Keratinocyte (primary cell): ENCODE measurements around the gene QSOX2. TPM values are rescaled to one million over a fixed set of nuclear protein-coding genes. Genes with fewer than 3 reads are reported as not detected.

Experiments
- DNase-seq: peaks from one replicate; pipeline ENCODE4 v3.0.0-alpha.2; 2011; ENCODE audit warnings: low read depth, missing footprints, low spot score
- FAIRE-seq: peaks from 2 replicates; lab custom pipeline; 2011; peaks lifted over from hg19 to GRCh38; lab: Jason Lieb, UNC
- H2AFZ ChIP-seq: 2 replicates; pipeline ENCODE4 v1.6.0; 2012; ENCODE audit warnings: low read length, control low read depth, inconsistent platforms; ENCODE audit not compliant: control insufficient read depth
- H3K27ac ChIP-seq: 2 replicates; pipeline ENCODE4 v1.5.1; 2011; ENCODE audit warnings: low read length; ENCODE audit not compliant: control insufficient read depth, insufficient read depth
- H3K27me3 ChIP-seq: 3 replicates; pipeline ENCODE4 v1.6.0; 2011; ENCODE audit warnings: low read length; ENCODE audit not compliant: control insufficient read depth, insufficient read depth; ENCODE audit errors: extremely low read depth
- H3K36me3 ChIP-seq, 2 experiments: 2 replicates in 1 of 2; 3 replicates in 1 of 2; pipeline ENCODE4 v1.5.1; 2011; ENCODE audit warnings: low read length in 2 of 2, mild to moderate bottlenecking in 1 of 2; ENCODE audit not compliant: control insufficient read depth in 2 of 2, insufficient read depth in 2 of 2; ENCODE audit errors: extremely low read depth in 1 of 2
- H3K4me1 ChIP-seq: 3 replicates; pipeline ENCODE4 v1.5.1; 2011; ENCODE audit warnings: low read length; ENCODE audit not compliant: control insufficient read depth, insufficient read depth; ENCODE audit errors: extremely low read depth
- H3K4me2 ChIP-seq: 3 replicates; pipeline ENCODE4 v1.6.0; 2011; ENCODE audit warnings: low read depth, low read length; ENCODE audit not compliant: control insufficient read depth, insufficient read depth; ENCODE audit errors: extremely low read depth
- H3K4me3 ChIP-seq, 3 experiments: fragments of 200-600 bp in 1 of 3; sonication (generic) in 1 of 3; 2 replicates in 2 of 3; 3 replicates in 1 of 3; pipeline ENCODE4 v1.5.1; 2011 to 2016; ENCODE audit warnings: low read length in 3 of 3, mild to moderate bottlenecking in 3 of 3, control low read depth in 2 of 3, inconsistent platforms in 1 of 3, low read depth in 1 of 3, mixed read lengths in 1 of 3, mixed run types in 1 of 3, moderate library complexity in 1 of 3; ENCODE audit not compliant: control insufficient read depth in 2 of 3, insufficient read depth in 2 of 3; ENCODE audit errors: extremely low read depth in 1 of 3
- H3K79me2 ChIP-seq: 2 replicates; pipeline ENCODE4 v1.6.0; 2012; ENCODE audit warnings: low read length; ENCODE audit not compliant: control insufficient read depth, insufficient read depth
- H3K9ac ChIP-seq: 3 replicates; pipeline ENCODE4 v1.6.0; 2011; ENCODE audit warnings: low read length; ENCODE audit not compliant: control insufficient read depth, insufficient read depth; ENCODE audit errors: extremely low read depth
- H3K9me1 ChIP-seq: 3 replicates; pipeline ENCODE4 v1.6.0; 2011; ENCODE audit warnings: low read length; ENCODE audit not compliant: control insufficient read depth, insufficient read depth; ENCODE audit errors: extremely low read depth
- H3K9me3 ChIP-seq: 2 replicates; pipeline ENCODE4 v1.5.1; 2012; ENCODE audit warnings: low read depth, low read length; ENCODE audit not compliant: control insufficient read depth
- H4K20me1 ChIP-seq: 3 replicates; pipeline ENCODE4 v1.6.0; 2011; ENCODE audit warnings: low read length; ENCODE audit not compliant: control insufficient read depth, insufficient read depth; ENCODE audit errors: extremely low read depth
- EZH2 ChIP-seq: IDR thresholded peaks from one replicate; pipeline ENCODE4 v1.6.1; 2012; ENCODE audit warnings: inconsistent platforms, mild to moderate bottlenecking, low read length, moderate library complexity
- dilution Hi-C: fragments of 300-500 bp; cut with MboI; formaldehyde crosslinking; loops from one replicate; pipeline ENCODE4 v1.7.0; 2020; ENCODE audit warnings: low sequenced_read_pairs; ENCODE audit not compliant: extremely low pct_ligation_motif_present
- polyA plus RNA-seq, 5 experiments: library from polyadenylated mRNA; depleted of rRNA in 3 of 5; stranded (reverse) in 3 of 5; stranded (forward) in 1 of 5; unstranded in 1 of 5; fragments of >200 nt; gene quantifications; 1 replicate in 1 of 5; 2 replicates in 3 of 5; 3 replicates in 1 of 5; pipeline versions ENCODE4 v1.2.1 to v1.2.3, GENCODE V29; 2011 to 2012; ENCODE audit warnings: missing spikeins in 2 of 5, low read depth in 1 of 5, low replicate concordance in 1 of 5
- TF ChIP-seq, protein P1 (sequence below), 3 experiments: IDR thresholded peaks in 1 of 3; conservative IDR thresholded peaks in 1 of 3; optimal IDR thresholded peaks in 1 of 3; 2 replicates in 2 of 3; 3 replicates in 1 of 3; pipeline versions ENCODE3 to v1.5.1; 2011; ENCODE audit warnings: low read length in 3 of 3, mild to moderate bottlenecking in 3 of 3, moderate library complexity in 2 of 3, control low read depth in 1 of 3, inconsistent platforms in 1 of 3; ENCODE audit not compliant: insufficient read depth in 2 of 3; ENCODE audit errors: extremely low read depth in 1 of 3

Gene QSOX2
- polyA plus RNA-seq, 1 donor (not counting 4 experiments of a cell fraction or from before 2014, with no cell fraction given) = 11.9 TPM

DNA sequence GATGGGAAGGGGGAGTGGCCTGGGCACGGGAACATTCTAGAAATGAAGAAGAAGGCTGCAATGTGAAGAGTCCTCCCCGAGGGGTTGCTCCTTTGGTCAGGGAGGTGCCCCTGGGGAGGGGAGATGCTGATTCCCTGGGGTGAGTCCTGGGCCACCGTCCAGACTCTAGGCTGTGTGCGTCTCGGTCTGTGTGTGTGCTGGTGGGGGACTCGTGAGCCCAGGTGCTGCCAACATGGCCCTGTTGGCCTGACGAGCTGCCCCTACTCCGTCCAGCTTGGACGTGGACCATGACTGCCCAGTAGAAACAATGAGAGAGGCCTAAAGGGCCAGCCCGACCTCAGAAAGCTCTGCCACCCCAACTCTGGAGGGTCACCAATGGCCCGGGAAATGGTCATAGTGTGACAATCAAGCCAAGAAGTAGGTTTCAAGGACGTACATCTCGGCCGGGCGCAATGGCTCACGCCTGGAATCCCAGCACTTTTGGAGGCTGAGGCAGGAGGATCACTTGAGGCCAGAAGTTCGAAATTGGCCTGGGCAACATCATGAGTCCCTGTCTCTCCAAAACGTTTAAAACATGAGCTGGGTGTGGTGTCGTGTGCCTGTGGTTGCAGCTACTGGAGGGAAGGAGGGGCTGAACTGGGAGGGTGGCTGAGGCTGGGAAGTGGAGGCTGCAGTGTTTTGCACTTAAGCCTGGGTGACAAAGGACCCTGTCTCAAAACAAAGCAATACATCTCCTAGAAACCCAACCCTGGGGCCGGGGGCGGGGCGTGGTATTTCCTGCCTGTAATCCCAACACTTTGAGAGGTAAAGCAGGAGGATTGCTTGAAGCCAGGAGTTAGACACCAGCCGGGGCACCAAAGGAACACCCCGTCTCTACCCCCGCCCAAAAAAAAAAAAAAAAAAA is 57.7 kb downstream of the QSOX2 start:
- Histone ChIP-seq H4K20me1 (no peaks in the 10 kb centered on the region), H3K4me2 (no peak overlapping the region), H3K9ac (no peak overlapping the region), H3K4me3 (no peak overlapping the region), H3K9me1 (no peaks in the 10 kb centered on the region), H2AFZ (no peak overlapping the region), H3K4me1 (no peaks in the 10 kb centered on the region), H3K27me3 (peaks cover 63% of the 10 kb centered on the region), H3K9me3 (no peaks in the 10 kb centered on the region), H3K79me2 (no peaks in the 10 kb centered on the region), H3K27ac (no peak overlapping the region), H3K36me3 (no peaks in the 10 kb centered on the region)
- TF ChIP-seq, protein P1, sequence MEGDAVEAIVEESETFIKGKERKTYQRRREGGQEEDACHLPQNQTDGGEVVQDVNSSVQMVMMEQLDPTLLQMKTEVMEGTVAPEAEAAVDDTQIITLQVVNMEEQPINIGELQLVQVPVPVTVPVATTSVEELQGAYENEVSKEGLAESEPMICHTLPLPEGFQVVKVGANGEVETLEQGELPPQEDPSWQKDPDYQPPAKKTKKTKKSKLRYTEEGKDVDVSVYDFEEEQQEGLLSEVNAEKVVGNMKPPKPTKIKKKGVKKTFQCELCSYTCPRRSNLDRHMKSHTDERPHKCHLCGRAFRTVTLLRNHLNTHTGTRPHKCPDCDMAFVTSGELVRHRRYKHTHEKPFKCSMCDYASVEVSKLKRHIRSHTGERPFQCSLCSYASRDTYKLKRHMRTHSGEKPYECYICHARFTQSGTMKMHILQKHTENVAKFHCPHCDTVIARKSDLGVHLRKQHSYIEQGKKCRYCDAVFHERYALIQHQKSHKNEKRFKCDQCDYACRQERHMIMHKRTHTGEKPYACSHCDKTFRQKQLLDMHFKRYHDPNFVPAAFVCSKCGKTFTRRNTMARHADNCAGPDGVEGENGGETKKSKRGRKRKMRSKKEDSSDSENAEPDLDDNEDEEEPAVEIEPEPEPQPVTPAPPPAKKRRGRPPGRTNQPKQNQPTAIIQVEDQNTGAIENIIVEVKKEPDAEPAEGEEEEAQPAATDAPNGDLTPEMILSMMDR (optimal IDR thresholded peaks at IDR 0.05 in 1 of 3, IDR thresholded peaks at IDR 0.05 in 1 of 3, conservative IDR thresholded peaks at IDR 0.05 in 1 of 3; ENCODE audit: extremely low read depth in 1 of 3, insufficient read depth in 2 of 3, low read length in 3 of 3) = no peak
- TF ChIP-seq EZH2 = no peak
- DNase-seq (no peak), FAIRE-seq (no peak)
- dilution Hi-C loops = no loop called here

DNA sequence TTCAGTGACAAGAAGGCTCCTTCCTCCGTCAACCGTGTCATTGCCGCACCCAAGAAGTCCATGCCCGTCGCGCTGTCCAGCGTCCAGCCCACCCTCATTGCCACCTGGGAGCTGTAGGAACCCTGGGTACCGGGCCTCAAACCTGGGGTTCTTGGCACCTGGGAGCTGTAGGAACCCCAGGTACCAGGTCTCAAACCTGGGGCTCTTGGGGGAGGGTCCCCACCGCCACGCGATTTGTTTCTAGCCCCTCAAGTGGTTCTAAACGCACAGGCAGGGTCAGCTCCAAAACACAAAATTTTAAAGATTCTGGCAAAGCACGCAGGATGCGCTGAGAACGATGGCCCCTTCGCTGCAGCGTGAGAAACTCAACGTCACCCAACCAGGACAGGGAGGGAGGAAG is 58.4 kb downstream of the QSOX2 start:
- no peaks in the 10 kb centered on the region for H3K79me2 ChIP-seq
- FAIRE-seq (no peak), DNase-seq (no peak)
- dilution Hi-C loops = no loop called here
- no peak overlapping the region for H3K4me3 ChIP-seq
- no peaks in the 10 kb centered on the region for H3K4me1 ChIP-seq
- no peak overlapping the region for H2AFZ ChIP-seq
- H3K9me3 ChIP-seq = no peaks in the 10 kb centered on the region
- H3K9ac ChIP-seq = no peak overlapping the region
- no peaks in the 10 kb centered on the region for H4K20me1 ChIP-seq
- H3K36me3 ChIP-seq = no peaks in the 10 kb centered on the region
- TF ChIP-seq, protein P1 (optimal IDR thresholded peaks at IDR 0.05 in 1 of 3, IDR thresholded peaks at IDR 0.05 in 1 of 3, conservative IDR thresholded peaks at IDR 0.05 in 1 of 3; ENCODE audit: extremely low read depth in 1 of 3, insufficient read depth in 2 of 3, low read length in 3 of 3) = no peak
- no peak for TF ChIP-seq EZH2
- no peak overlapping the region for H3K4me2 ChIP-seq
- H3K27me3 ChIP-seq = peaks cover 63% of the 10 kb centered on the region
- H3K27ac ChIP-seq = no peak overlapping the region
- no peaks in the 10 kb centered on the region for H3K9me1 ChIP-seq
